Sciatic nerve (tissue), 2 donors: ENCODE data around the gene CRAMP1. TPM values are rescaled to one million over a fixed set of nuclear protein-coding genes. Genes with fewer than 3 reads are reported as not detected.

Experiments used
- ATAC-seq: fragments of 200-7000 bp; cut with Tn5 transposase; one replicate; pipeline ENCODE4 v1.9.1; 2020; ENCODE audit warnings: mild to moderate bottlenecking, moderate library complexity
- DNase-seq: peaks from one replicate; pipeline ENCODE4 v3.0.0-alpha.2; 2020; ENCODE audit warnings: low spot score
- intact Hi-C: fragments of 100-400 bp; cut with DNase I; formaldehyde crosslinking; loops from one replicate; pipeline ENCODE4 v1.14.2; 2022
- total RNA-seq: library from RNA; stranded (reverse); fragmentation: NEBNext Ultra II Directional; extraction: Animal tissue kit (Norgen Biotek cat#: 25700); gene quantifications from one replicate; pipeline ENCODE4 v1.2.1, GENCODE V29; 2021
- donor health status: DM: no; HTN: no; CAD: no.
- donor health status: DM: no; HTN: no; CAD: no.

Gene CRAMP1
- total RNA-seq, 1 donor from 2014 or later = 26.1 TPM

GRCh38 chr16:1726661-1727502 is 114.7 kb downstream of the CRAMP1 start:
- no peak for ATAC-seq
- DNase-seq = no peak
- intact Hi-C loops = no loop called here

Other genes with a start within 250 kb of the CRAMP1 start
- 45.5 TPM for gene UNKL, start 197.7 kb upstream of the CRAMP1 start, total RNA-seq
- gene UQCC4, start 191.6 kb upstream of the CRAMP1 start, total RNA-seq = 7.3 TPM
- not detected for gene PERCC1, start 181.3 kb upstream of the CRAMP1 start, total RNA-seq
- gene CCDC154, start 167.8 kb upstream of the CRAMP1 start, total RNA-seq = 3.3 TPM
- 67.0 TPM for gene CLCN7, start 137.3 kb upstream of the CRAMP1 start, total RNA-seq
- gene PTX4, start 123.4 kb upstream of the CRAMP1 start, total RNA-seq = not detected
- gene TELO2, start 119.0 kb upstream of the CRAMP1 start, total RNA-seq = 27.9 TPM
- 20.4 TPM for gene TMEM204, start 78.7 kb upstream of the CRAMP1 start, total RNA-seq
- gene IFT140, start 288 bp upstream of the CRAMP1 start, total RNA-seq = 29.2 TPM
- 26.0 TPM for gene JPT2, start 65.9 kb downstream of the CRAMP1 start, total RNA-seq
- gene MAPK8IP3, start 93.8 kb downstream of the CRAMP1 start, total RNA-seq = 93.3 TPM
- 50.1 TPM for gene NME3, start 159.2 kb downstream of the CRAMP1 start, total RNA-seq
- 15.3 TPM for gene EME2, start 160.4 kb downstream of the CRAMP1 start, total RNA-seq
- 42.7 TPM for gene MRPS34, start 160.8 kb downstream of the CRAMP1 start, total RNA-seq
- gene SPSB3, start 170.2 kb downstream of the CRAMP1 start, total RNA-seq = 35.3 TPM
- gene NUBP2, start 170.6 kb downstream of the CRAMP1 start, total RNA-seq = 28.0 TPM
- gene IGFALS, start 181.3 kb downstream of the CRAMP1 start, total RNA-seq = 0.22 TPM
- gene HAGH, start 214.5 kb downstream of the CRAMP1 start, total RNA-seq = 73.4 TPM
- 13.8 TPM for gene FAHD1, start 214.8 kb downstream of the CRAMP1 start, total RNA-seq